Caki2 (cell line): ENCODE measurements around the gene ETV7. TPM values are rescaled to one million over a fixed set of nuclear protein-coding genes. Genes with fewer than 3 reads are reported as not detected.

ENCODE experiments used
- total RNA-seq: library from RNA; depleted of rRNA; stranded (reverse); fragments of >200 nt; shearing (Covaris generic); gene quantifications from 2 replicates; pipeline ENCODE4 v1.2.3, GENCODE V29; 2014; ENCODE audit warnings: low replicate concordance; rRNA removed

Gene ETV7
- total RNA-seq, 1 experiment from 2014 or later = not detected

Other genes with a start within 250 kb of the ETV7 start
- 8.9 and 14.9 TPM in 2 replicates for gene BRPF3, start 190.9 kb downstream of the ETV7 start, total RNA-seq
- gene PNPLA1, start 117.6 kb downstream of the ETV7 start, total RNA-seq = not detected in 2 replicates
- not detected in 2 replicates for gene BNIP5, start 50.8 kb downstream of the ETV7 start, total RNA-seq
- gene PXT1, start 55.2 kb upstream of the ETV7 start, total RNA-seq = 0.20 TPM in 1 of 2 replicates, not detected in the other
- gene KCTD20, start 55.3 kb upstream of the ETV7 start, total RNA-seq = 78.4 and 98.0 TPM in 2 replicates
- gene STK38, start 159.8 kb upstream of the ETV7 start, total RNA-seq = 24.9 and 32.6 TPM in 2 replicates
- gene SRSF3, start 206.7 kb upstream of the ETV7 start, total RNA-seq = 239 and 247 TPM in 2 replicates